B cell (primary cell): Measurements from ENCODE around the gene PINK1. TPM values are rescaled to one million over a fixed set of nuclear protein-coding genes. Genes with fewer than 3 reads are reported as not detected.

Experiments used
- ATAC-seq: fragments of 200-7000 bp; cut with Tn5 transposase; one replicate; pipeline ENCODE4 v1.10.0; 2021; ENCODE audit warnings: low read depth, mild to moderate bottlenecking, moderate number of reproducible peaks, moderate library complexity
- CTCF ChIA-PET: fragments of 350-600 bp; sonication (Branson Sonifier 250); formaldehyde crosslinking; loops from one replicate; lab custom pipeline; 2021; ENCODE audit warnings: antibody characterized with exemption, inconsistent platforms; lab: Charles Lee
- POLR2A ChIA-PET: fragments of 350-600 bp; sonication (Branson Sonifier 250); formaldehyde crosslinking; loops from one replicate; lab custom pipeline; 2021; ENCODE audit warnings: antibody characterized with exemption; lab: Charles Lee
- DNase-seq: peaks from one replicate; pipeline ENCODE4 v3.0.0; 2013
- H2AFZ ChIP-seq: 2 replicates; pipeline ENCODE4 v1.6.1; 2012; ENCODE audit warnings: mild to moderate bottlenecking, low read depth, low read length; ENCODE audit not compliant: insufficient read depth, poor library complexity, severe bottlenecking
- H3K27ac ChIP-seq, 2 donors: 1 replicate in 1 of 2; 2 replicates in 1 of 2; pipeline ENCODE4 v1.5.1; 2012 to 2013; ENCODE audit warnings: low read length in 2 of 2, mild to moderate bottlenecking in 2 of 2, moderate library complexity in 1 of 2
- H3K27me3 ChIP-seq, 4 experiments: fragments of 200-600 bp in 1 of 4; sonication (generic) in 1 of 4; replicated peaks in 1 of 4; 1 replicate in 2 of 4; 2 replicates in 2 of 4; pipeline versions ENCODE4 v1.6.1 to v1.7.0; 2013 to 2016; ENCODE audit warnings: low read length in 3 of 4, mild to moderate bottlenecking in 2 of 4, mixed read lengths in 1 of 4, moderate library complexity in 1 of 4; ENCODE audit not compliant: insufficient read depth in 4 of 4, control insufficient read depth in 3 of 4; ENCODE audit errors: control extremely low read depth in 1 of 4
- H3K36me3 ChIP-seq, 2 experiments: replicated peaks in 1 of 2; 1 replicate in 1 of 2; 2 replicates in 1 of 2; pipeline versions ENCODE4 v1.6.1 to v1.7.1; 2013; ENCODE audit warnings: low read length in 1 of 2; ENCODE audit not compliant: insufficient read depth in 2 of 2, control insufficient read depth in 1 of 2; ENCODE audit errors: control extremely low read depth in 1 of 2, extremely low read depth in 1 of 2
- H3K4me1 ChIP-seq, 2 donors: fragments of 200-600 bp in 1 of 2; sonication (generic) in 1 of 2; 1 replicate in 1 of 2; 2 replicates in 1 of 2; pipeline versions ENCODE4 v1.5.1 to v1.6.1; 2013 to 2017; ENCODE audit warnings: low read length in 2 of 2; ENCODE audit not compliant: control insufficient read depth in 2 of 2, insufficient read depth in 2 of 2
- H3K4me2 ChIP-seq: replicated peaks from 2 replicates; pipeline ENCODE3; 2012; ENCODE audit warnings: mild to moderate bottlenecking, low read depth, low read length; ENCODE audit not compliant: poor library complexity, severe bottlenecking
- H3K4me3 ChIP-seq, 5 experiments: fragments of 200-600 bp in 1 of 5; sonication (generic) in 1 of 5; 1 replicate in 3 of 5; 2 replicates in 2 of 5; pipeline versions ENCODE4 v1.5.1 to v1.7.0; 2011 to 2016; ENCODE audit warnings: low read length in 4 of 5, mild to moderate bottlenecking in 4 of 5, low read depth in 2 of 5, control low read depth in 1 of 5, moderate library complexity in 1 of 5; ENCODE audit not compliant: insufficient read depth in 1 of 5; ENCODE audit errors: control extremely low read depth in 1 of 5, extremely low read depth in 1 of 5
- H3K79me2 ChIP-seq: fragments of 200-600 bp; sonication (generic); one replicate; pipeline ENCODE4 v1.6.0; 2016; ENCODE audit warnings: low read length; ENCODE audit not compliant: control insufficient read depth, insufficient read depth
- H3K9ac ChIP-seq: fragments of 200-600 bp; sonication (generic); 2 replicates; pipeline ENCODE4 v1.6.1; 2017; ENCODE audit warnings: mild to moderate bottlenecking, low read length, moderate library complexity
- H3K9me3 ChIP-seq, 3 donors: one replicate each; pipeline versions ENCODE4 v1.6.1 to v1.7.1; 2013; ENCODE audit warnings: low read length in 2 of 3; ENCODE audit not compliant: control insufficient read depth in 2 of 3, insufficient read depth in 1 of 3; ENCODE audit errors: control extremely low read depth in 1 of 3
- H4K20me1 ChIP-seq: 2 replicates; pipeline ENCODE4 v1.6.0; 2012; ENCODE audit warnings: mild to moderate bottlenecking, low read length; ENCODE audit not compliant: insufficient read depth, control insufficient read depth, poor library complexity, severe bottlenecking
- H3K27ac Mint-ChIP-seq: one replicate; pipeline ENCODE4 v1.8.0; 2021; ENCODE audit warnings: mixed read lengths
- H3K27me3 Mint-ChIP-seq: one replicate; pipeline ENCODE4 v1.8.0; 2021; ENCODE audit warnings: mixed read lengths
- H3K4me1 Mint-ChIP-seq: one replicate; pipeline ENCODE4 v1.8.0; 2021; ENCODE audit warnings: mixed read lengths
- H3K4me3 Mint-ChIP-seq: one replicate; pipeline ENCODE4 v1.8.0; 2021; ENCODE audit warnings: mixed read lengths
- H3K9me3 Mint-ChIP-seq: one replicate; pipeline ENCODE4 v1.8.0; 2022; ENCODE audit warnings: mixed read lengths; ENCODE audit not compliant: insufficient read depth
- EZH2 ChIP-seq: IDR thresholded peaks from 2 replicates; pipeline ENCODE4 v1.6.1; 2012; ENCODE audit warnings: borderline replicate concordance, low read depth, mild to moderate bottlenecking, moderate library complexity, low read length; ENCODE audit not compliant: insufficient read depth, poor library complexity, severe bottlenecking
- WGBS: methylation state at CpG from one replicate; pipeline ENCODE4 v1.1.5; 2013; ENCODE audit warnings: missing lambda C conversion rate; ENCODE audit not compliant: insufficient coverage; 5-methylcytosine and 5-hydroxymethylcytosine counted together
- intact Hi-C: fragments of 100-400 bp; cut with micrococcal nuclease; formaldehyde crosslinking; loops from one replicate; pipeline ENCODE4 v1.10.0; 2022
- polyA plus RNA-seq: library from polyadenylated mRNA; depleted of rRNA; stranded (reverse); fragments of >200 nt; gene quantifications from 2 replicates; pipeline ENCODE4 v1.2.3, GENCODE V29; 2012
- total RNA-seq, 2 donors: library from RNA; stranded (reverse); fragments of 120-200 nt in 1 of 2; gene quantifications; 1 replicate in 1 of 2; 2 replicates in 1 of 2; pipeline versions ENCODE4 v1.2.3 to v1.2.4, GENCODE V29; 2013 to 2022
- TF ChIP-seq, protein P1 (sequence below): fragments of 200-600 bp; IDR thresholded peaks from one replicate; pipeline ENCODE4 v1.8.0; 2022; ENCODE audit warnings: antibody characterized with exemption, mild to moderate bottlenecking

Gene PINK1
- total and polyA plus RNA-seq, 2 donors (not counting 1 experiment from before 2014, with no cell fraction given): 5.8 to 14.3 TPM

- no peaks in the 10 kb centered on the region for H4K20me1 ChIP-seq
- H3K36me3 ChIP-seq: no peaks in the 10 kb centered on the region
- no peak overlapping the region for H3K4me3 ChIP-seq
- no peak overlapping the region for H3K9ac ChIP-seq
- ChIA-PET POLR2A (no interaction called here), CTCF (no interaction called here)
- DNase-seq (no peak), ATAC-seq (no peak)
- intact Hi-C loops: no loop called here
- no peak overlapping the region for H3K27ac ChIP-seq
- H3K4me1 Mint-ChIP-seq: no peaks in the 10 kb centered on the region
- WGBS: 97% methylated on average over 3 of the region's 3 CpGs
- no peaks in the 10 kb centered on the region for H3K9me3 ChIP-seq
- no peaks in the 10 kb centered on the region for H3K9me3 Mint-ChIP-seq
- H3K4me1 ChIP-seq: no peaks in the 10 kb centered on the region
- no peak overlapping the region for H2AFZ ChIP-seq
- peaks cover 0 to 8% (median 0%) of the 10 kb centered on the region in 4 experiments for H3K27me3 ChIP-seq
- H3K27me3 Mint-ChIP-seq: peaks cover 9% of the 10 kb centered on the region
- no peak for TF ChIP-seq EZH2
- TF ChIP-seq, protein P1, sequence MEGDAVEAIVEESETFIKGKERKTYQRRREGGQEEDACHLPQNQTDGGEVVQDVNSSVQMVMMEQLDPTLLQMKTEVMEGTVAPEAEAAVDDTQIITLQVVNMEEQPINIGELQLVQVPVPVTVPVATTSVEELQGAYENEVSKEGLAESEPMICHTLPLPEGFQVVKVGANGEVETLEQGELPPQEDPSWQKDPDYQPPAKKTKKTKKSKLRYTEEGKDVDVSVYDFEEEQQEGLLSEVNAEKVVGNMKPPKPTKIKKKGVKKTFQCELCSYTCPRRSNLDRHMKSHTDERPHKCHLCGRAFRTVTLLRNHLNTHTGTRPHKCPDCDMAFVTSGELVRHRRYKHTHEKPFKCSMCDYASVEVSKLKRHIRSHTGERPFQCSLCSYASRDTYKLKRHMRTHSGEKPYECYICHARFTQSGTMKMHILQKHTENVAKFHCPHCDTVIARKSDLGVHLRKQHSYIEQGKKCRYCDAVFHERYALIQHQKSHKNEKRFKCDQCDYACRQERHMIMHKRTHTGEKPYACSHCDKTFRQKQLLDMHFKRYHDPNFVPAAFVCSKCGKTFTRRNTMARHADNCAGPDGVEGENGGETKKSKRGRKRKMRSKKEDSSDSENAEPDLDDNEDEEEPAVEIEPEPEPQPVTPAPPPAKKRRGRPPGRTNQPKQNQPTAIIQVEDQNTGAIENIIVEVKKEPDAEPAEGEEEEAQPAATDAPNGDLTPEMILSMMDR: no peak
- no peak overlapping the region for H3K27ac Mint-ChIP-seq
- no peaks in the 10 kb centered on the region for H3K79me2 ChIP-seq
- H3K4me2 ChIP-seq: no peak overlapping the region
- H3K4me3 Mint-ChIP-seq: no peak overlapping the region
These were observed 56.4 kb downstream of the PINK1 start for GRCh38 chr1:20689645-20690056.

- Histone ChIP-seq H4K20me1 (no peaks in the 10 kb centered on the region), H3K4me2 (no peak overlapping the region), H3K27ac (no peak overlapping the region), H3K4me1 (peaks cover 0 to 5% of the 10 kb centered on the region in 2 donors), H3K79me2 (no peaks in the 10 kb centered on the region), H3K4me3 (no peak overlapping the region), H2AFZ (no peak overlapping the region), H3K9me3 (no peaks in the 10 kb centered on the region), H3K36me3 (no peaks in the 10 kb centered on the region), H3K27me3 (peaks cover 0 to 3% (median 0%) of the 10 kb centered on the region in 4 experiments), H3K9ac (no peak overlapping the region)
- H3K9me3 Mint-ChIP-seq: no peaks in the 10 kb centered on the region
- TF ChIP-seq EZH2: no peak
- TF ChIP-seq, protein P1: no peak
- intact Hi-C loops: no loop called here
- DNase-seq (no peak), ATAC-seq (no peak)
- H3K4me1 Mint-ChIP-seq: peaks cover 4% of the 10 kb centered on the region
- ChIA-PET POLR2A (no interaction called here), CTCF (interaction anchor here (0.5 to 2.5 kb wide), 2 partner anchors 452 to 503 kb away, joined by 4 to 13 read pairs; no protein-coding TSS in a partner anchor)
- H3K27me3 Mint-ChIP-seq: no peaks in the 10 kb centered on the region
- no peak overlapping the region for H3K27ac Mint-ChIP-seq
- no peak overlapping the region for H3K4me3 Mint-ChIP-seq
- 80% methylated on average over 1 of the region's 1 CpG for WGBS
These were observed 58.6 kb downstream of the PINK1 start for GRCh38 chr1:20691872-20692271.
